Thyroid gland (tissue), 4 donors: ENCODE results near the gene ADAMTS4.

Experiments
- POLR2A ChIP-seq, 2 donors: fragments of 450-650 bp; IDR thresholded peaks; one replicate each; pipeline ENCODE4 v1.6.1; 2017; ENCODE audit warnings: antibody characterized with exemption in 2 of 2, mild to moderate bottlenecking in 2 of 2, moderate library complexity in 1 of 2
- TF ChIP-seq, protein P1 (sequence below), 6 experiments: fragments of 200-600 bp in 3 of 6; fragments of 450-650 bp in 3 of 6; sonication (generic) in 3 of 6; IDR thresholded peaks; one replicate each; pipeline ENCODE4 v1.5.1; 2016 to 2019; ENCODE audit warnings: antibody characterized with exemption in 6 of 6, mild to moderate bottlenecking in 2 of 6, inconsistent platforms in 1 of 6, moderate library complexity in 1 of 6

GRCh38 chr1:161209790-161210409 lies 11.0 kb upstream of the ADAMTS4 start:
- TF ChIP-seq POLR2A (IDR thresholded peaks at IDR 0.05), result no peak
- TF ChIP-seq, protein P1, sequence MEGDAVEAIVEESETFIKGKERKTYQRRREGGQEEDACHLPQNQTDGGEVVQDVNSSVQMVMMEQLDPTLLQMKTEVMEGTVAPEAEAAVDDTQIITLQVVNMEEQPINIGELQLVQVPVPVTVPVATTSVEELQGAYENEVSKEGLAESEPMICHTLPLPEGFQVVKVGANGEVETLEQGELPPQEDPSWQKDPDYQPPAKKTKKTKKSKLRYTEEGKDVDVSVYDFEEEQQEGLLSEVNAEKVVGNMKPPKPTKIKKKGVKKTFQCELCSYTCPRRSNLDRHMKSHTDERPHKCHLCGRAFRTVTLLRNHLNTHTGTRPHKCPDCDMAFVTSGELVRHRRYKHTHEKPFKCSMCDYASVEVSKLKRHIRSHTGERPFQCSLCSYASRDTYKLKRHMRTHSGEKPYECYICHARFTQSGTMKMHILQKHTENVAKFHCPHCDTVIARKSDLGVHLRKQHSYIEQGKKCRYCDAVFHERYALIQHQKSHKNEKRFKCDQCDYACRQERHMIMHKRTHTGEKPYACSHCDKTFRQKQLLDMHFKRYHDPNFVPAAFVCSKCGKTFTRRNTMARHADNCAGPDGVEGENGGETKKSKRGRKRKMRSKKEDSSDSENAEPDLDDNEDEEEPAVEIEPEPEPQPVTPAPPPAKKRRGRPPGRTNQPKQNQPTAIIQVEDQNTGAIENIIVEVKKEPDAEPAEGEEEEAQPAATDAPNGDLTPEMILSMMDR (IDR thresholded peaks at IDR 0.05), result peak; percentile 77 to 90 (median 86)
